Nucleus accumbens (tissue), 56 donors: ENCODE data around the gene ZNF41.

Experiments used
- DNase-seq, 56 donors: peaks; one replicate each; lab custom pipeline; 2025; lab: John Stamatoyannopoulos, UW

Gene ZNF41

GRCh38 chrX:47420265-47420664 lies 62.8 kb downstream of the ZNF41 start:
- DNase-seq = no peak

- DNase-seq = no peak
These were observed 69.8 kb downstream of the ZNF41 start for GRCh38 chrX:47413179-47413594.
